Measurements from ENCODE around the gene IL12RB1. TPM values are rescaled to one million over a fixed set of nuclear protein-coding genes. Genes with fewer than 3 reads are reported as not detected.

IL12RB1 gene
- total RNA-seq, 1 donor from 2014 or later = 1.5 TPM

DNA sequence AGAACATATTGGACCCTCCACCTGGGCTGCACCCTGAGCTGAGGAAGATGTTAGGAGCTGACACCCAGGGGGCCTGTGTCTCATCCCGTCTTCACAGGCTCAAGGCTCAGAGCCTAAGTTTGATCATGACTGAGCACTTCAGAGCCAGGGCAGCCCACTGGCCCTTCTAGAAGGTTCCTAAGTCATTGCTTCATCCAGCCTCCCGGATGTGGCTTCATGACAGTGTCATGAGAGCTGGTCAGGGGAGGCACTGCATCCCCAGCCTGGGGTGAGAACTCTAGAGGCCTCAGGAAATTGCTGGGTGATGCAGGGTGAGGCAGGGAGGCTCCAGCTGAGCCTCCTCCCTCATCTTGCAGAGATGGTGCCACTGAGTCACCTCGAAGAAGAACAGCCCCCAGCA is 41.3 kb upstream of the IL12RB1 start:
- intact Hi-C loops (cut with DNase I) = no loop called here
- TF ChIP-seq, protein P1, sequence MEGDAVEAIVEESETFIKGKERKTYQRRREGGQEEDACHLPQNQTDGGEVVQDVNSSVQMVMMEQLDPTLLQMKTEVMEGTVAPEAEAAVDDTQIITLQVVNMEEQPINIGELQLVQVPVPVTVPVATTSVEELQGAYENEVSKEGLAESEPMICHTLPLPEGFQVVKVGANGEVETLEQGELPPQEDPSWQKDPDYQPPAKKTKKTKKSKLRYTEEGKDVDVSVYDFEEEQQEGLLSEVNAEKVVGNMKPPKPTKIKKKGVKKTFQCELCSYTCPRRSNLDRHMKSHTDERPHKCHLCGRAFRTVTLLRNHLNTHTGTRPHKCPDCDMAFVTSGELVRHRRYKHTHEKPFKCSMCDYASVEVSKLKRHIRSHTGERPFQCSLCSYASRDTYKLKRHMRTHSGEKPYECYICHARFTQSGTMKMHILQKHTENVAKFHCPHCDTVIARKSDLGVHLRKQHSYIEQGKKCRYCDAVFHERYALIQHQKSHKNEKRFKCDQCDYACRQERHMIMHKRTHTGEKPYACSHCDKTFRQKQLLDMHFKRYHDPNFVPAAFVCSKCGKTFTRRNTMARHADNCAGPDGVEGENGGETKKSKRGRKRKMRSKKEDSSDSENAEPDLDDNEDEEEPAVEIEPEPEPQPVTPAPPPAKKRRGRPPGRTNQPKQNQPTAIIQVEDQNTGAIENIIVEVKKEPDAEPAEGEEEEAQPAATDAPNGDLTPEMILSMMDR (IDR thresholded peaks at IDR 0.05) = no peak
- H3K4me3 ChIP-seq = no peak overlapping the region
- H3K36me3 ChIP-seq = peaks cover 59 to 82% of the 10 kb centered on the region in 2 donors
- H3K27ac ChIP-seq = no peak overlapping the region
- no peaks in the 10 kb centered on the region for H3K9me3 ChIP-seq
- DNase-seq (ENCODE audit: low spot score in 2 of 2) = no peak
- no peaks in the 10 kb centered on the region for H3K27me3 ChIP-seq
- H3K4me1 ChIP-seq = no peaks in the 10 kb centered on the region

DNA sequence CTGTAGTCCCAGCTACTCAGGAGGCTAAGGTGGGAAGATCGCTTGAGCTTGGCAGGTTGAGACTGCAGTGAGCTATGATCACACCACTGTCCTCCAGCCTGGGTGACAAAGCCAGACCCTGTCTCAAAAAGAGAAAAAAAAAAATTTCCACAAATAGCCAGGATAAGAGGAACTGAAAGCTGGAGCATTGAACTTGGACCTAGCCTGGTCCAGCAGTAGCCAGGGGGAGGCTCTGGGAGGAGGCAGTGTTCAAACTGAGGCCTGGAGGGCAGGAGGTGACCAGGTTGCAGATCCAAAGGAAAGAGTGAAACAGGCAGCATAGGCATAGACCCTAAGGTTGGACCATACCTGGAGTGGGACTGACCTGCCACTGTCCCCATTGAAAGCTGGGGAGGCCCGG is 39.4 kb upstream of the IL12RB1 start:
- Histone ChIP-seq H3K27me3 (no peaks in the 10 kb centered on the region), H3K36me3 (peaks cover 56 to 75% of the 10 kb centered on the region in 2 donors), H3K4me1 (no peaks in the 10 kb centered on the region), H3K27ac (no peak overlapping the region), H3K9me3 (no peaks in the 10 kb centered on the region), H3K4me3 (no peak overlapping the region)
- intact Hi-C loops (cut with DNase I) = no loop called here
- no peak for DNase-seq (ENCODE audit: low spot score in 2 of 2)
- TF ChIP-seq, protein P1 (IDR thresholded peaks at IDR 0.05) = no peak

DNA sequence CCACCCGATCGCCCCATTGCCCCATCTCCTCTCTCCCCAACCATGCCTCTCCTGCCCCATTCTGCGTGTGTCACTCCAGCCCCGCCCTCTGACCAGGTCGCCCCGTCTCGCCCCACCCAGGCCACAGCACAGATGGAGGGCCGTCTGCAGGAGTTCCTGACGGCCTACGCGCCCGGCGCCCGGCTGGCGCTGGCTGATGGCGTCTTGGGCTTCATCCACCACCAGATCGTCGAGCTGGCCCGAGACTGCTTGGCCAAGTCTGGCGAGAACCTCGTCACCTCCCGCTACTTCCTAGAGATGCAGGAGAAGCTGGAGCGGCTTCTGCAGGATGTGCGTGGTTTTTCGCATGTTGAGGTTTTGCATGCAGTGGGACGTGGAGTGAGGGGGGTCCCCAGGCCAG is 37.1 kb upstream of the IL12RB1 start:
- intact Hi-C loops (cut with DNase I) = no loop called here
- peaks cover 40 to 53% of the 10 kb centered on the region in 2 donors for H3K36me3 ChIP-seq
- no peak overlapping the region for H3K4me3 ChIP-seq
- H3K27me3 ChIP-seq = no peaks in the 10 kb centered on the region
- TF ChIP-seq, protein P1 (IDR thresholded peaks at IDR 0.05) = no peak
- H3K4me1 ChIP-seq = peaks cover 0 to 2% of the 10 kb centered on the region in 2 donors
- H3K27ac ChIP-seq = no peak overlapping the region
- H3K9me3 ChIP-seq = no peaks in the 10 kb centered on the region
- DNase-seq (ENCODE audit: low spot score in 2 of 2) = no peak

DNA sequence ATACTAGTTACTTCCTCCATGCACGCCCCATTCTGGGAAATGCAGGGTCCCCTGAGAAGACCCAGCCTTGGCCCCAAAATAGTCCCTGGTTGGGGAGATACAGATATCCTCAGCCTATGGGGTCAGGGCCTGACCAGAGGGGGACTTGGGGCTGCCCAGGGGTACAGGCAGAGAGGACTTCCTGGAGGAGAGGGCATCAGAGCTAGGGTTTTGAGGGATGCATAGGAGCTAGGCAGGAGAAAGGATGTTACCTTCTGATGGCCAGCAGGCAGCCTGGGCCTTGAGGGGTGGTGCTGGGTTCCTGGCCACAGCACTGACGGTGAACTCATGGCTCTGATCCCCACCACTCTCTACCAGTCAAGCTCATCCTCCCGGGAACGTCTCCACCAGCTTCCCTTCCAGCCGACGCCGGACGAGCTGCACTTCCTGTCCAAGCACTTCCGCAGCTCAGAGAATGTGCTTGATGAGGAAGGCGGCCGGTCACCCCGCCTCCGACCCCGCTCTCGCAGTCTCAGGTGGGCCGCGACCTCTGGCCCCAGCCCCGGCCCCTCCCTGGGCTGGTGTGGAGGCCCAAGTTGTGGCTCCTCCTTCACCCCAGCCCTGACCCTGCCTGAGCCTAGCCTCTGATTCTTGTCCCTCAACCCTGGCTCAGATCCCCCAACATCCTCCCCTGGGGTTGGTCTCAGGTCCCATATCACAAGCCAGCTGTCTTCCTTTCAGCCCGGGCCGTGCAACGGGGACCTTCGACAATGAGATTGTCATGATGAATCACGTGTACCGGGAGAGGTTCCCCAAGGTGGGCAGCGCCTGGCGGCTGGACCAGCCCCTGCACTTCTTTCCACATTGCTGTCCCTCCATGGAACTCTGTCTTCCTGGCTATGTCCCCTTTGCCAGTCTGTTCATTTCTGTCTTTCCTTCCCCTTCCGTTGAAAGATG is 36.4 kb upstream of the IL12RB1 start:
- intact Hi-C loops (cut with DNase I) = no loop called here
- Histone ChIP-seq H3K4me3 (no peak overlapping the region), H3K9me3 (no peaks in the 10 kb centered on the region), H3K36me3 (peaks cover 33 to 47% of the 10 kb centered on the region in 2 donors), H3K4me1 (peaks cover 0 to 9% of the 10 kb centered on the region in 2 donors), H3K27ac (no peak overlapping the region), H3K27me3 (no peaks in the 10 kb centered on the region)
- TF ChIP-seq, protein P1 (IDR thresholded peaks at IDR 0.05) = no peak
- no peak for DNase-seq (ENCODE audit: low spot score in 2 of 2)

DNA sequence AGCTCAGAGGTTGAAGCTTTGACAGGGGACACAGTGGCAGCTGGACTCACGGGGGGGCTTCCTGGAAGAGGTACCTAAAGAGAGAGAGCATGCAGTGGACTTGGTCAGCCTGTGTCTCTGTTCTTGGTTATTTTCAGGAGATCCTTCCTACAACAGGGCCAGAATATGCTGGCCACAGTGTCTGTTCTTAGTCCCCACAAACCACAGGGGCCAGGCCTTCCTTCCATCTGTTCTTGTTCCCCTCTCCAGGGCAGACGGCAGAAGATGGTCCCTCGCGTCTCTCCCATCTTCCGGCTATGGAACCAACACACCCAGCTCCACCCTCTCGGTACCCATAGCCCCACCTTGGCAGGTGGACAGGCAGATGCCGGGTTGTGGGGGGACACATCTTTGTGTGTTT is 35.7 kb upstream of the IL12RB1 start:
- H3K4me3 ChIP-seq = no peak overlapping the region
- no peaks in the 10 kb centered on the region for H3K9me3 ChIP-seq
- H3K27ac ChIP-seq = no peak overlapping the region
- intact Hi-C loops (cut with DNase I) = no loop called here
- TF ChIP-seq, protein P1 (IDR thresholded peaks at IDR 0.05) = no peak
- H3K4me1 ChIP-seq = peaks cover 0 to 12% of the 10 kb centered on the region in 2 donors
- no peak for DNase-seq (ENCODE audit: low spot score in 2 of 2)
- H3K36me3 ChIP-seq = peaks cover 29 to 40% of the 10 kb centered on the region in 2 donors
- H3K27me3 ChIP-seq = no peaks in the 10 kb centered on the region
